Lower leg skin (tissue), 3 donors: ENCODE data around the gene HSDL1.

Source experiments
- POLR2A ChIP-seq, 2 donors: fragments of 450-650 bp; IDR thresholded peaks; one replicate each; pipeline ENCODE4 v1.6.1; 2016 to 2017; ENCODE audit warnings: antibody characterized with exemption in 2 of 2, mild to moderate bottlenecking in 1 of 2, moderate library complexity in 1 of 2
- TF ChIP-seq, protein P1 (sequence below), 3 donors: fragments of 450-650 bp; IDR thresholded peaks; one replicate each; pipeline ENCODE4 v1.5.1; 2016; ENCODE audit warnings: antibody characterized with exemption in 3 of 3, mild to moderate bottlenecking in 3 of 3, moderate library complexity in 2 of 3

- TF ChIP-seq, protein P1, sequence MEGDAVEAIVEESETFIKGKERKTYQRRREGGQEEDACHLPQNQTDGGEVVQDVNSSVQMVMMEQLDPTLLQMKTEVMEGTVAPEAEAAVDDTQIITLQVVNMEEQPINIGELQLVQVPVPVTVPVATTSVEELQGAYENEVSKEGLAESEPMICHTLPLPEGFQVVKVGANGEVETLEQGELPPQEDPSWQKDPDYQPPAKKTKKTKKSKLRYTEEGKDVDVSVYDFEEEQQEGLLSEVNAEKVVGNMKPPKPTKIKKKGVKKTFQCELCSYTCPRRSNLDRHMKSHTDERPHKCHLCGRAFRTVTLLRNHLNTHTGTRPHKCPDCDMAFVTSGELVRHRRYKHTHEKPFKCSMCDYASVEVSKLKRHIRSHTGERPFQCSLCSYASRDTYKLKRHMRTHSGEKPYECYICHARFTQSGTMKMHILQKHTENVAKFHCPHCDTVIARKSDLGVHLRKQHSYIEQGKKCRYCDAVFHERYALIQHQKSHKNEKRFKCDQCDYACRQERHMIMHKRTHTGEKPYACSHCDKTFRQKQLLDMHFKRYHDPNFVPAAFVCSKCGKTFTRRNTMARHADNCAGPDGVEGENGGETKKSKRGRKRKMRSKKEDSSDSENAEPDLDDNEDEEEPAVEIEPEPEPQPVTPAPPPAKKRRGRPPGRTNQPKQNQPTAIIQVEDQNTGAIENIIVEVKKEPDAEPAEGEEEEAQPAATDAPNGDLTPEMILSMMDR (IDR thresholded peaks at IDR 0.05) = no peak
- no peak for TF ChIP-seq POLR2A (IDR thresholded peaks at IDR 0.05)
Observed at GRCh38 chr16:84190731-84191388, 45.9 kb upstream of the HSDL1 start, which contains the start of gene ADAD2.
